HEK293T (cell line): ENCODE data around the gene SLAMF6.

ENCODE experiments used
- BHLHE40 ChIP-seq: fragments of 450-650 bp; IDR thresholded peaks from 2 replicates; pipeline ENCODE4 v1.6.1; 2016; ENCODE audit warnings: mild to moderate bottlenecking, moderate library complexity, borderline replicate concordance
- FOXA1 ChIP-seq: fragments of 450-650 bp; IDR thresholded peaks from 2 replicates; pipeline ENCODE4 v1.6.1; 2016; ENCODE audit warnings: mild to moderate bottlenecking
- FOXM1 ChIP-seq: fragments of 450-650 bp; IDR thresholded peaks from 2 replicates; pipeline ENCODE4 v1.6.1; 2017; ENCODE audit warnings: mild to moderate bottlenecking, borderline replicate concordance
- L3MBTL2 ChIP-seq: fragments of 450-650 bp; conservative IDR thresholded peaks from 2 replicates; pipeline ENCODE4 v1.6.1; 2016; ENCODE audit warnings: mild to moderate bottlenecking
- TARDBP ChIP-seq: fragments of 450-650 bp; IDR thresholded peaks from 2 replicates; pipeline ENCODE4 v1.6.1; 2016

DNA sequence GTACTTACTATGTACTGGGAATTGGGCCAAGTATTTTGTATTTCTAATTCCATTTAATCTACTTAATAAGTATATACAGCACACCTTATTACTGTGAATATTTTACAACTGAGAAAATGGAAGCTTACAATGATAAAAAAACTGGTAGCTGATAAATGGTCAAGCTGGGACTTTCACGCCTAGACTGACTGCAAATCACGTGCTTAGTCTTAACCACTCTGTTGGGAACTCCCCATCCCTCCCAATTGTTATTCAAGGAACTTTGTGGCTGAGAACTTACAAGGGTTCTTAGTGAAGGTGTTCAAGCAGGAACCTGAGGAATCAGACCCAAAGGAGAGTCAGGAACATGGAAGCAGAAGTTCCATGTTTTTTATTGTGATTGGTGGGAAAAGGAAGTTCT is 29.4 kb upstream of the SLAMF6 start:
- TF ChIP-seq FOXA1 (no peak), FOXM1 (no peak), TARDBP (no peak), BHLHE40 (no peak), L3MBTL2 (no peak)
